ENCODE data around the gene DCLK1.

- TF ChIP-seq POLR2A (IDR thresholded peaks at IDR 0.05) = no peak
- TF ChIP-seq CTCF (IDR thresholded peaks at IDR 0.05) = no peak
- TF ChIP-seq EP300 (IDR thresholded peaks at IDR 0.05) = no peak
Observed at GRCh38 chr13:35839806-35840205, 291.4 kb downstream of the DCLK1 start.

Data from suprapubic skin (tissue), 3 donors.